ENCODE data around the gene EREG. TPM values are rescaled to one million over a fixed set of nuclear protein-coding genes. Genes with fewer than 3 reads are reported as not detected.

The EREG gene
- total RNA-seq, 1 donor from 2014 or later = not detected

GRCh38 chr4:74330295-74330750 is 34.6 kb upstream of the EREG start:
- H3K4me1 Mint-ChIP-seq (ENCODE audit: unreplicated experiment) = no peaks in the 10 kb centered on the region
- DNase-seq (ENCODE audit: low spot score) = no peak
- peaks cover 5% of the 10 kb centered on the region for H3K36me3 Mint-ChIP-seq (ENCODE audit: low read depth, unreplicated experiment)
- TF ChIP-seq CTCF (IDR thresholded peaks at IDR 0.05; ENCODE audit: unreplicated experiment) = no peak
- no peak overlapping the region for H3K4me3 Mint-ChIP-seq (ENCODE audit: unreplicated experiment)
- no peaks in the 10 kb centered on the region for H3K9me3 Mint-ChIP-seq (ENCODE audit: unreplicated experiment)
- H3K27ac Mint-ChIP-seq (ENCODE audit: unreplicated experiment) = no peak overlapping the region
- H3K27me3 Mint-ChIP-seq (ENCODE audit: unreplicated experiment) = no peaks in the 10 kb centered on the region

- Mint-ChIP-seq H3K9me3 (ENCODE audit: unreplicated experiment) (no peaks in the 10 kb centered on the region), H3K27me3 (ENCODE audit: unreplicated experiment) (no peaks in the 10 kb centered on the region), H3K36me3 (ENCODE audit: low read depth, unreplicated experiment) (peaks cover 5% of the 10 kb centered on the region), H3K4me3 (ENCODE audit: unreplicated experiment) (no peak overlapping the region), H3K27ac (ENCODE audit: unreplicated experiment) (no peak overlapping the region), H3K4me1 (ENCODE audit: unreplicated experiment) (no peaks in the 10 kb centered on the region)
- TF ChIP-seq CTCF (IDR thresholded peaks at IDR 0.05; ENCODE audit: unreplicated experiment) = no peak
- DNase-seq (ENCODE audit: low spot score) = no peak
These were observed 33.7 kb upstream of the EREG start for GRCh38 chr4:74331252-74331651.

- Mint-ChIP-seq H3K36me3 (ENCODE audit: low read depth, unreplicated experiment) (peaks cover 5% of the 10 kb centered on the region), H3K27me3 (ENCODE audit: unreplicated experiment) (no peaks in the 10 kb centered on the region), H3K27ac (ENCODE audit: unreplicated experiment) (no peak overlapping the region), H3K4me1 (ENCODE audit: unreplicated experiment) (no peaks in the 10 kb centered on the region), H3K9me3 (ENCODE audit: unreplicated experiment) (no peaks in the 10 kb centered on the region), H3K4me3 (ENCODE audit: unreplicated experiment) (no peak overlapping the region)
- DNase-seq (ENCODE audit: low spot score) = no peak
- no peak for TF ChIP-seq CTCF (IDR thresholded peaks at IDR 0.05; ENCODE audit: unreplicated experiment)
These were observed 33.0 kb upstream of the EREG start for GRCh38 chr4:74331944-74332343.

- Mint-ChIP-seq H3K27ac (ENCODE audit: unreplicated experiment) (no peak overlapping the region), H3K4me3 (ENCODE audit: unreplicated experiment) (no peak overlapping the region), H3K36me3 (ENCODE audit: low read depth, unreplicated experiment) (peaks cover 5% of the 10 kb centered on the region), H3K27me3 (ENCODE audit: unreplicated experiment) (no peaks in the 10 kb centered on the region), H3K9me3 (ENCODE audit: unreplicated experiment) (no peaks in the 10 kb centered on the region), H3K4me1 (ENCODE audit: unreplicated experiment) (no peaks in the 10 kb centered on the region)
- TF ChIP-seq CTCF (IDR thresholded peaks at IDR 0.05; ENCODE audit: unreplicated experiment) = no peak
- no peak for DNase-seq (ENCODE audit: low spot score)
These were observed 30.3 kb upstream of the EREG start for GRCh38 chr4:74334636-74335035.

GRCh38 chr4:74335341-74336021 is 29.5 kb upstream of the EREG start:
- no peak overlapping the region for H3K27ac Mint-ChIP-seq (ENCODE audit: unreplicated experiment)
- no peak for DNase-seq (ENCODE audit: low spot score)
- H3K36me3 Mint-ChIP-seq (ENCODE audit: low read depth, unreplicated experiment) = peaks cover 5% of the 10 kb centered on the region
- no peak for TF ChIP-seq CTCF (IDR thresholded peaks at IDR 0.05; ENCODE audit: unreplicated experiment)
- H3K27me3 Mint-ChIP-seq (ENCODE audit: unreplicated experiment) = no peaks in the 10 kb centered on the region
- no peak overlapping the region for H3K4me3 Mint-ChIP-seq (ENCODE audit: unreplicated experiment)
- H3K9me3 Mint-ChIP-seq (ENCODE audit: unreplicated experiment) = no peaks in the 10 kb centered on the region
- H3K4me1 Mint-ChIP-seq (ENCODE audit: unreplicated experiment) = no peaks in the 10 kb centered on the region
